Caco-2 (cell line): Measurements from ENCODE around the gene CHAF1A. TPM values are rescaled to one million over a fixed set of nuclear protein-coding genes. Genes with fewer than 3 reads are reported as not detected.
A peak's percentile ranks its signal among the peaks of the same experiment; 100 is the strongest.

ENCODE experiments used
- BruUV-seq: library from RNA; stranded (reverse); fragments of 400-500 nt; replicated peaks from 2 replicates; lab custom pipeline; 2021; lab: Mats Ljungman, UMichigan
- CTCF ChIA-PET: fragments of 300-600 bp; sonication (Branson Sonifier 250); formaldehyde crosslinking; loops from one replicate; lab custom pipeline; 2022; ENCODE audit warnings: antibody characterized with exemption; lab: Charles Lee
- POLR2A ChIA-PET: fragments of 300-600 bp; sonication (Branson Sonifier 250); formaldehyde crosslinking; loops from one replicate; lab custom pipeline; 2022; ENCODE audit warnings: antibody characterized with exemption; lab: Charles Lee
- DNase-seq, 2 experiments: peaks; one replicate each; pipeline versions ENCODE4 v3.0.0 to v3.0.0-alpha.2; 2020 to 2022
- H3K27me3 ChIP-seq: replicated peaks from 2 replicates; pipeline ENCODE4 v1.6.0; 2011; ENCODE audit warnings: low read length; ENCODE audit not compliant: control insufficient read depth, insufficient read depth
- H3K36me3 ChIP-seq: 2 replicates; pipeline ENCODE4 v1.5.1; 2011; ENCODE audit warnings: low read length; ENCODE audit not compliant: control insufficient read depth, insufficient read depth
- H3K4me1 ChIP-seq: fragments of 250-450 bp; sonication (Bioruptor Pico); 2 replicates; pipeline ENCODE4 v1.5.1; 2020; ENCODE audit warnings: mild to moderate bottlenecking
- H3K4me3 ChIP-seq: 2 replicates; pipeline ENCODE4 v1.5.1; 2011; ENCODE audit warnings: low read depth, mild to moderate bottlenecking, control low read depth, low read length
- H3K9me3 ChIP-seq: fragments of 250-450 bp; sonication (Bioruptor Pico); 2 replicates; pipeline ENCODE4 v1.5.1; 2020; ENCODE audit warnings: mild to moderate bottlenecking, moderate library complexity
- H3K27ac Mint-ChIP-seq: one replicate; pipeline ENCODE4 v1.8.0; 2022; ENCODE audit warnings: mixed read lengths; ENCODE audit not compliant: unreplicated experiment
- H3K27me3 Mint-ChIP-seq: one replicate; pipeline ENCODE4 v1.8.0; 2022; ENCODE audit warnings: mixed read lengths; ENCODE audit not compliant: insufficient read depth, unreplicated experiment
- H3K36me3 Mint-ChIP-seq: one replicate; pipeline ENCODE4 v1.8.0; 2022; ENCODE audit warnings: mild to moderate bottlenecking, mixed read lengths; ENCODE audit not compliant: insufficient read depth, unreplicated experiment
- H3K4me1 Mint-ChIP-seq: one replicate; pipeline ENCODE4 v1.8.0; 2022; ENCODE audit warnings: low read depth, mixed read lengths; ENCODE audit not compliant: unreplicated experiment
- H3K4me3 Mint-ChIP-seq: one replicate; pipeline ENCODE4 v1.8.0; 2022; ENCODE audit warnings: mild to moderate bottlenecking, moderate library complexity, mixed read lengths; ENCODE audit not compliant: unreplicated experiment
- H3K9me3 Mint-ChIP-seq: one replicate; pipeline ENCODE4 v1.8.0; 2022; ENCODE audit warnings: mixed read lengths; ENCODE audit not compliant: unreplicated experiment
- CTCF ChIP-seq, 2 experiments: fragments of 200-600 bp in 1 of 2; IDR thresholded peaks; 1 replicate in 1 of 2; 2 replicates in 1 of 2; pipeline versions ENCODE4 v1.5.1 to v1.8.0; 2011 to 2022; ENCODE audit warnings: antibody characterized with exemption in 1 of 2, control low read depth in 1 of 2, inconsistent platforms in 1 of 2, low read depth in 1 of 2, low read length in 1 of 2, mild to moderate bottlenecking in 1 of 2, moderate library complexity in 1 of 2; ENCODE audit not compliant: insufficient read depth in 1 of 2, severe bottlenecking in 1 of 2, unreplicated experiment in 1 of 2
- intact Hi-C: fragments of 100-400 bp; cut with micrococcal nuclease; formaldehyde crosslinking; loops from one replicate; pipeline ENCODE4 v1.10.0; 2022; ENCODE audit not compliant: unreplicated experiment
- total RNA-seq: library from RNA; stranded (reverse); gene quantifications from 2 replicates; pipeline ENCODE4 v1.2.3, GENCODE V29; 2022

Gene CHAF1A
- total RNA-seq, 1 experiment from 2014 or later = 63.1 TPM

DNA sequence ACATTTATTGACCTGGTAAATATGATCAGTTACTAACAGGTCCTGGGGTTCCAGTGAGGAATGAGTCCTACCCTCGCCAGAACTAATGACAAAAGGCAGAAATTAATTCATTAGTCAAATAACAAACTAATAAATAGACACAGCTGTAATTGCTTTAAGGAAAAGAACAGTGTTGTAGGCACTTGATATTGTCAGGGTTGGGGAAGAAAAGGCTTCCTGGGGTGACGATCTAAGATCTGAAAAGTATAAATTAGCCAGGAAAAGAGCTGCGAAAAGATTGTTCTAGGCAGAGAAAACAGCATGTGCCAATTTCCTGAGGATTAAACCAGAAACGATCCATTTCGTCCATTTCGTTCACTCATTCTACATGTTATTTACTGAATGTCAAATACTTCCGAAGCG is 670 bp upstream of the CHAF1A start:
- POLR2A ChIA-PET = interaction anchor here (0.5 to 1.4 kb wide), 8 partner anchors 9 to 431 kb away, joined by 3 to 27 read pairs (median 4); partner anchors contain the start of genes DAPK3 and YJU2
- peak overlapping the region; percentile 22 for H3K4me3 ChIP-seq
- DNase-seq = no peak
- no peak for TF ChIP-seq CTCF (IDR thresholded peaks at IDR 0.05; ENCODE audit: insufficient read depth in 1 of 2, low read depth in 1 of 2, low read length in 1 of 2, severe bottlenecking in 1 of 2, unreplicated experiment in 1 of 2)
- no peaks in the 10 kb centered on the region for H3K27me3 ChIP-seq
- intact Hi-C loops = loop anchor here (5.0 kb wide), 1 partner anchor 39 kb away; no protein-coding TSS in a partner anchor
- peak overlapping the region; percentile 75 for H3K4me3 Mint-ChIP-seq
- H3K27me3 Mint-ChIP-seq = no peaks in the 10 kb centered on the region
- H3K9me3 ChIP-seq = no peaks in the 10 kb centered on the region
- no peaks in the 10 kb centered on the region; the same call in none of the 2 replicates for H3K36me3 ChIP-seq
- H3K27ac Mint-ChIP-seq = peak overlapping the region; percentile 73
- H3K4me1 Mint-ChIP-seq = peaks cover 14% of the 10 kb centered on the region
- CTCF ChIA-PET = interaction anchor here (0.6 to 1.7 kb wide), 10 partner anchors 13 to 568 kb away, joined by 3 to 18 read pairs (median 6); no protein-coding TSS in a partner anchor
- no peaks in the 10 kb centered on the region for H3K9me3 Mint-ChIP-seq
- peaks cover 41% of the 10 kb centered on the region for H3K36me3 Mint-ChIP-seq
- BruUV-seq = TSS peak; percentile 29
- H3K4me1 ChIP-seq = peaks cover 12% of the 10 kb centered on the region

DNA sequence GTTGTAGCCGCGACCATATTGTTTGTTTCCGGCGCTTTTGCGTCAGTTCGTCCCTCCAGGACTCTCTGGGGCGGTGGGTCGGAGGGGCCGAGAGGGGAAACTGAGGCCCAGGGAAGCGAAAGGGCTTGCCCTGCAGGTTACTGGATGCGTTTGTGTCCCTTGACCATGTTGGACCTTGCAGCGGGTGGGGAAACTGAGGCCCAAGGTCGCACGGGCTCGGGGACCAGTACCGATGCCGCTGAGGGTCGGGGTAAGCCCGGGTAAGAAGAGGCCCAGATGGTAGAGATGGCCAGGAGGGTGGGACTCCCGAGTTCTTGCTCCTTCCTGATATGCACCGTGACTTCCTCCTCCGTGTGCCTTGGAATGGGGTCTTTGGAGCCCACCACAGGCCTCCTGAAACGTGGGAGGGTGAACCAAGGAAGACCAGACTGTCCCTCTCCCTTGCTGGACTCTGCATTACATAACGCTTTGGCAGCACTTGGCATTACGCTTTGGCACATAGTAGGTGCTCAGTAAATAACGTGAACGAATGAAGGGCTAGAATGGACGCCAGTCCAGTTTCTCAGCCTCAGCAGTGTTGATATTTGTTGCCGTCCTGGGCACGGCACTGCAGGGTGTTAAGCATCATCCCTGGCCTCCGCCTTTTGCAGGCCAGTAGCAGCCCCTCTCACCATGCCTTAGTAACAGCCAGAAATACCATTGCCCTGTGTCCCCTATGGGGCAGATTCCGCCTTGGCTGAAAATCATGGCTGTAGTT is 743 bp downstream of the CHAF1A start:
- intact Hi-C loops = loop anchor here (5.0 kb wide), 1 partner anchor 41 kb away; no protein-coding TSS in a partner anchor
- no peaks in the 10 kb centered on the region for H3K27me3 ChIP-seq
- H3K9me3 ChIP-seq = no peaks in the 10 kb centered on the region
- CTCF ChIA-PET = interaction anchor here (0.9 to 1.7 kb wide), 3 partner anchors 12 to 156 kb away, joined by 3 to 10 read pairs (median 4); partner anchors contain the start of gene YJU2
- TF ChIP-seq CTCF (IDR thresholded peaks at IDR 0.05; ENCODE audit: insufficient read depth in 1 of 2, low read depth in 1 of 2, low read length in 1 of 2, severe bottlenecking in 1 of 2, unreplicated experiment in 1 of 2) = no peak
- H3K4me1 Mint-ChIP-seq = peaks cover 14% of the 10 kb centered on the region
- peak overlapping the region; percentile 75 for H3K4me3 Mint-ChIP-seq
- BruUV-seq = no TSS peak
- H3K9me3 Mint-ChIP-seq = no peaks in the 10 kb centered on the region
- H3K27me3 Mint-ChIP-seq = no peaks in the 10 kb centered on the region
- H3K27ac Mint-ChIP-seq = peak overlapping the region; percentile 73
- H3K36me3 ChIP-seq = no peaks in the 10 kb centered on the region; the same call in 1 of the 2 replicates
- H3K36me3 Mint-ChIP-seq = peaks cover 47% of the 10 kb centered on the region
- no peak for DNase-seq
- H3K4me1 ChIP-seq = peaks cover 12% of the 10 kb centered on the region
- H3K4me3 ChIP-seq = peak overlapping the region; percentile 98
- POLR2A ChIA-PET = interaction anchor here (1.4 kb wide), 1 partner anchor 28 kb away, joined by 27 read pairs; no protein-coding TSS in a partner anchor

- ChIA-PET POLR2A (no interaction called here), CTCF (no interaction called here)
- no peaks in the 10 kb centered on the region for H3K27me3 Mint-ChIP-seq
- H3K36me3 Mint-ChIP-seq = peaks cover 59% of the 10 kb centered on the region
- Histone ChIP-seq H3K9me3 (no peaks in the 10 kb centered on the region), H3K4me1 (peaks cover 3% of the 10 kb centered on the region), H3K27me3 (no peaks in the 10 kb centered on the region), H3K4me3 (no peak overlapping the region), H3K36me3 (no peaks in the 10 kb centered on the region)
- no TSS peak for BruUV-seq
- H3K27ac Mint-ChIP-seq = no peak overlapping the region
- no peaks in the 10 kb centered on the region for H3K9me3 Mint-ChIP-seq
- peaks cover 12% of the 10 kb centered on the region for H3K4me1 Mint-ChIP-seq
- H3K4me3 Mint-ChIP-seq = no peak overlapping the region
- DNase-seq = no peak
- no peak for TF ChIP-seq CTCF (IDR thresholded peaks at IDR 0.05; ENCODE audit: insufficient read depth in 1 of 2, low read depth in 1 of 2, low read length in 1 of 2, severe bottlenecking in 1 of 2, unreplicated experiment in 1 of 2)
- intact Hi-C loops = no loop called here
These were observed 3.5 kb downstream of the CHAF1A start for GRCh38 chr19:4405977-4406376.
